ENCODE results near the gene CCM2.
A peak's percentile ranks its signal among the peaks of the same experiment; 100 is the strongest.

The CCM2 gene

DNA sequence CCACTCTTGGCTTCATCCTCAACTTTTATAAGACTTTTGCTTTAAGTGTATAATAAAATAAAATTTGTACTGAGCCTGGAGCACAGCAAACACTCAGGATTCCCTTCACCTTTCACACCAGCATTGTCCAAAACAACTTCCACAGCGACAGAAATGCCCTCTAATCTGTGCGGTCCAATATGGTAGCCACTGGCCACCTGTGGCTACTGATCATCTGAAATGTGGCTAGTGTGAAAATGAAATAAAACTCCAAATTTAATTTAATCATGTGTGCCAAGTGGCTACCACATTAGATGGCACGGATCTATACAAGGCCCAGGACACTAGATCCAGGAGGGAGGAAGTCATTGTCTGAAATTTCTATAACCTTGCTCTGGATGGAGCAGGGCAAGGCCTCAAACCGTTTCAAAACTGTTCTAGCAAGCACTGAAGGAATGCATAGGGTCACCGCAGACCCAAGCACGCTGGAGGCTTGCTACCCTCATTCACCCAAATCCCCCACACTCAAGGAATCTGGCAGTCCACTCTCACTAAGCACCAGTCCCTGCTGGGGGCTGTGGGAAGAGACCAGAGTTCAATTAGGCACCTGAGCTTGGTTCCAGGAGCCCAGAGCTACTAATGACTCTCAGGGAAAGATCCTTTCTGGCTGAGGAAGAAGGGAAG, 14.8 kb upstream of the CCM2 start:
- H3K4me1 ChIP-seq: peaks cover 10% of the 10 kb centered on the region
- no peak overlapping the region for H3K4me3 ChIP-seq (ENCODE audit: low read depth, low read length)
- TF ChIP-seq, protein P1, sequence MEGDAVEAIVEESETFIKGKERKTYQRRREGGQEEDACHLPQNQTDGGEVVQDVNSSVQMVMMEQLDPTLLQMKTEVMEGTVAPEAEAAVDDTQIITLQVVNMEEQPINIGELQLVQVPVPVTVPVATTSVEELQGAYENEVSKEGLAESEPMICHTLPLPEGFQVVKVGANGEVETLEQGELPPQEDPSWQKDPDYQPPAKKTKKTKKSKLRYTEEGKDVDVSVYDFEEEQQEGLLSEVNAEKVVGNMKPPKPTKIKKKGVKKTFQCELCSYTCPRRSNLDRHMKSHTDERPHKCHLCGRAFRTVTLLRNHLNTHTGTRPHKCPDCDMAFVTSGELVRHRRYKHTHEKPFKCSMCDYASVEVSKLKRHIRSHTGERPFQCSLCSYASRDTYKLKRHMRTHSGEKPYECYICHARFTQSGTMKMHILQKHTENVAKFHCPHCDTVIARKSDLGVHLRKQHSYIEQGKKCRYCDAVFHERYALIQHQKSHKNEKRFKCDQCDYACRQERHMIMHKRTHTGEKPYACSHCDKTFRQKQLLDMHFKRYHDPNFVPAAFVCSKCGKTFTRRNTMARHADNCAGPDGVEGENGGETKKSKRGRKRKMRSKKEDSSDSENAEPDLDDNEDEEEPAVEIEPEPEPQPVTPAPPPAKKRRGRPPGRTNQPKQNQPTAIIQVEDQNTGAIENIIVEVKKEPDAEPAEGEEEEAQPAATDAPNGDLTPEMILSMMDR (IDR thresholded peaks at IDR 0.05): no peak
- no peaks in the 10 kb centered on the region for H3K27me3 ChIP-seq (ENCODE audit: control insufficient read depth, insufficient read depth, low read length)
- peaks cover 3% of the 10 kb centered on the region for H3K36me3 ChIP-seq (ENCODE audit: control insufficient read depth, insufficient read depth, low read length)
- H3K4me2 ChIP-seq (ENCODE audit: low read length): peak overlapping the region; percentile 79
- H3K27ac ChIP-seq: peak overlapping the region; percentile 92
- H3K9ac ChIP-seq: no peak overlapping the region
- no peaks in the 10 kb centered on the region for H3K9me3 ChIP-seq (ENCODE audit: control insufficient read depth, low read length)
- H2AFZ ChIP-seq: no peak overlapping the region
- H3K79me2 ChIP-seq: no peaks in the 10 kb centered on the region

DNA sequence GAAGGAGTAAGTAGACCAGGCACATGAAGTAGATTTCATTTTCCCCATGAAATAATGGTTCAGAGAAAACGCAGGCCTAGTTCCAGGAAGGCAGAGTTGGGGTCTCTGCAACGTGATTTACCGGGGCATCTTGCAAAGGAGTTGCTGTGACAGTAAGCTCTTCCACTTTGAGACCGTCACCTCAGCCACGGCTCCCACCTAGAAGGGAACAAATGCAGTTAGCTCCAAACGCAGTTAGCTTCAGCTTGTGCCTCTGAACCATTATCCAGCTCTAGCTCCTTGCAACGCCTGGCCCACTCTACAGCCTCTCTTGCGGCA, 14.1 kb upstream of the CCM2 start:
- no peaks in the 10 kb centered on the region for H3K27me3 ChIP-seq (ENCODE audit: control insufficient read depth, insufficient read depth, low read length)
- H3K27ac ChIP-seq: peak overlapping the region; percentile 92
- H3K36me3 ChIP-seq (ENCODE audit: control insufficient read depth, insufficient read depth, low read length): peaks cover 3% of the 10 kb centered on the region
- H2AFZ ChIP-seq: peak overlapping the region; percentile 87
- TF ChIP-seq, protein P1 (IDR thresholded peaks at IDR 0.05): no peak
- H3K4me3 ChIP-seq (ENCODE audit: low read depth, low read length): peak overlapping the region; percentile 76
- H3K4me1 ChIP-seq: peaks cover 11% of the 10 kb centered on the region
- no peaks in the 10 kb centered on the region for H3K79me2 ChIP-seq
- no peak overlapping the region for H3K9ac ChIP-seq
- no peaks in the 10 kb centered on the region for H3K9me3 ChIP-seq (ENCODE audit: control insufficient read depth, low read length)
- peak overlapping the region; percentile 79 for H3K4me2 ChIP-seq (ENCODE audit: low read length)

DNA sequence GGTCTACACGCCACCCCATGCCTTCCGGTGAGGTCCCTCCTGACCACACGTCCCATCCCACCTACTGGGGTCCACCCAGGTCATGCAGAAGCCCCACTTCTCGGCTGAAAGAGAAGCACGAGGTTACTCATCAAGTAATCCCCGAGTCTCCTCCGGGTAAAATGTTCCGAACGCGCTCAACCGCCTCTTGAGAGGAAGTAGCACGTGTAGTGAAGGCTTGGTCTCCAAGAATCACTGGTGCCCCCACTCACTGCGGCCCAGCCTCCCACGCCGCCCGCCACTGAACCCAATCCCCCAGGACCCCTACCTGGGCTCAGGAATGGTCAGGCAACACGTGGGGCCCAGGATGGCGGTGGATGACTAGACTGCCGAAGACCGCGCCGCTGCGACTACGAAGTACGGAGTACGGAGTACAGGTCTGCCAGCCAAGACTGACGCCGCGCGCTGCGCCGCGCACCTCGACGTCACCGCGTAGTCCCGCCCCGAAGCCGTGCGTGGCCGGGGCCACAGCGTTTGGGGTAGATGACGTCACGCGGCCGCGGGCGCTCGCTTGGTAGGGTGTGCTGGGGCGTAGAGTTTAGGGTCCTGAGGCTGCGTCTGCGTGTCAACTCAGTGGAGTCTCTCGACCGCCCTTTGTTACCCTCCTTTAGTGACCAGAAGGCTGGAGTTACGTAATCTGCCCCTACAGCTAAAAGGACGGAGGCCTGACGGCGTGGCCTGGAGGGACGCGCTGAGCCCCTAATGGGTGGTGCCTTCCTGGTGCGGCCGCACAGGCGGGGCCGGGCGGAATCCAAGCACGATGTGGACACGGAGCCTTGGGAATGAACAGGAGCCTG, 13.6 kb upstream of the CCM2 start:
- Histone ChIP-seq H3K4me1 (peaks cover 11% of the 10 kb centered on the region), H3K4me2 (ENCODE audit: low read length) (peak overlapping the region; percentile 79), H3K4me3 (ENCODE audit: low read depth, low read length) (peak overlapping the region; percentile 76), H3K27me3 (ENCODE audit: control insufficient read depth, insufficient read depth, low read length) (no peaks in the 10 kb centered on the region), H2AFZ (peak overlapping the region; percentile 87), H3K9me3 (ENCODE audit: control insufficient read depth, low read length) (no peaks in the 10 kb centered on the region), H3K36me3 (ENCODE audit: control insufficient read depth, insufficient read depth, low read length) (peaks cover 3% of the 10 kb centered on the region), H3K9ac (peak overlapping the region; percentile 12), H3K27ac (peak overlapping the region; percentile 92), H3K79me2 (no peaks in the 10 kb centered on the region)
- TF ChIP-seq, protein P1 (IDR thresholded peaks at IDR 0.05): no peak

DNA sequence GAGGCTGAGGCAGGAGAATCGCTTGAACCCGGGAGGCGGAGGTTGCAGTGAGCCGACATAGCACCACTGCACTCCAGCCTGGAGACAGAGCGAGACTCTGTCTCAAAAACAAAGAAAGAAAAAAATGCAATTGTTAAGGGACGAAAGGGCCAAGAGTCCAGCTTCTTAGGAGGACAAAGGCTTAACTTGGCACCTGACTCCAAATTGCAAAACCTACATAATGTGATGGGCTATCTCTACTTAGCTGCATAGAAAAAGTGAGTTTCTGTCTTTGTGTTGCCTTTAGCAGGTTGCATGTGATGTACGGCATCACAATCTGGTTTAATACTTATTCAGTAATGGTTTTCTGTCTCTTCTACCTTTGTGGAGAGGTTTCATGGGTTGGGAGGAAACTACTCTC, 12.5 kb upstream of the CCM2 start:
- Histone ChIP-seq H2AFZ (no peak overlapping the region), H3K9me3 (ENCODE audit: control insufficient read depth, low read length) (no peaks in the 10 kb centered on the region), H3K4me2 (ENCODE audit: low read length) (peak overlapping the region; percentile 79), H3K4me3 (ENCODE audit: low read depth, low read length) (no peak overlapping the region), H3K4me1 (peaks cover 11% of the 10 kb centered on the region), H3K79me2 (no peaks in the 10 kb centered on the region), H3K27ac (no peak overlapping the region), H3K9ac (no peak overlapping the region), H3K27me3 (ENCODE audit: control insufficient read depth, insufficient read depth, low read length) (no peaks in the 10 kb centered on the region), H3K36me3 (ENCODE audit: control insufficient read depth, insufficient read depth, low read length) (peaks cover 3% of the 10 kb centered on the region)
- TF ChIP-seq, protein P1 (IDR thresholded peaks at IDR 0.05): no peak

All from parathyroid adenoma (tissue), 2 donors.